HG02571 (cell line): Measurements from ENCODE around the gene BEND6.

Experiments
- ATAC-seq: cut with Tn5 transposase; IDR thresholded peaks from one replicate; pipeline ENCODE4 v1.9.1; 2021; ENCODE audit warnings: mild to moderate bottlenecking, moderate library complexity; ENCODE audit not compliant: unreplicated experiment

The BEND6 gene

GRCh38 chr6:56954403-56955170 is at the start of gene BEND6:
Gene BEND6, plus strand, starts transcription at chr6:56955107. Its CDS starts 26,704 bp downstream, at chr6:56981811.
- peak; percentile 35 for ATAC-seq

GRCh38 chr6:56905378-56905777 is 49.5 kb upstream of the BEND6 start:
- no peak for ATAC-seq

GRCh38 chr6:56906752-56907151 is 48.2 kb upstream of the BEND6 start:
- no peak for ATAC-seq

GRCh38 chr6:56909115-56909907 is 45.6 kb upstream of the BEND6 start:
- no peak for ATAC-seq

GRCh38 chr6:56911847-56912246 is 43.1 kb upstream of the BEND6 start:
- no peak for ATAC-seq

- ATAC-seq: no peak
These were observed 41.4 kb upstream of the BEND6 start for GRCh38 chr6:56913285-56914074.

- ATAC-seq: no peak
These were observed 39.9 kb upstream of the BEND6 start for GRCh38 chr6:56914798-56915658.

- no peak for ATAC-seq
These were observed 39.1 kb upstream of the BEND6 start for GRCh38 chr6:56915832-56916231.

GRCh38 chr6:56916849-56917551 is 37.9 kb upstream of the BEND6 start:
- no peak for ATAC-seq

GRCh38 chr6:56922645-56923044 is 32.3 kb upstream of the BEND6 start:
- ATAC-seq: no peak

GRCh38 chr6:56923565-56923964 is 31.3 kb upstream of the BEND6 start:
- ATAC-seq: no peak

- ATAC-seq: no peak
These were observed 27.1 kb upstream of the BEND6 start for GRCh38 chr6:56927538-56928453.

GRCh38 chr6:56930846-56931245 is 24.1 kb upstream of the BEND6 start:
- ATAC-seq: no peak

- ATAC-seq: no peak
These were observed 21.9 kb upstream of the BEND6 start for GRCh38 chr6:56932910-56933477.

GRCh38 chr6:56933650-56934049 is 21.3 kb upstream of the BEND6 start:
- no peak for ATAC-seq

GRCh38 chr6:56934876-56935275 is 20.0 kb upstream of the BEND6 start:
- ATAC-seq: no peak

- no peak for ATAC-seq
These were observed 18.4 kb upstream of the BEND6 start for GRCh38 chr6:56936466-56936865.

- no peak for ATAC-seq
These were observed 16.2 kb upstream of the BEND6 start for GRCh38 chr6:56938649-56939191.
